BJ (cell line): ENCODE results near the gene DENND1A. TPM values are rescaled to one million over a fixed set of nuclear protein-coding genes. Genes with fewer than 3 reads are reported as not detected.

Experiments
- CTCF ChIA-PET: fragments of 350-600 bp; formaldehyde crosslinking; extraction: SDS; loops from one replicate; lab custom pipeline; 2021; ENCODE audit warnings: antibody characterized with exemption, inconsistent platforms; lab: Yijun Ruan, JAX
- POLR2A ChIA-PET: fragments of 300-600 bp; sonication (Branson Sonifier 250); formaldehyde crosslinking; extraction: SDS; loops from one replicate; lab custom pipeline; 2021; ENCODE audit warnings: antibody characterized with exemption; lab: Charles Lee
- DNase-seq: peaks from one replicate; pipeline ENCODE4 v3.0.0-alpha.2; 2011; ENCODE audit warnings: low read depth
- H3K27me3 ChIP-seq: 2 replicates; pipeline ENCODE4 v1.6.0; 2011; ENCODE audit warnings: low read length; ENCODE audit not compliant: control insufficient read depth, insufficient read depth
- H3K36me3 ChIP-seq: 2 replicates; pipeline ENCODE4 v1.5.1; 2011; ENCODE audit warnings: low read length; ENCODE audit not compliant: control insufficient read depth, insufficient read depth
- H3K4me3 ChIP-seq: 2 replicates; pipeline ENCODE4 v1.5.1; 2011; ENCODE audit warnings: low read depth, mild to moderate bottlenecking, control low read depth, low read length
- CTCF ChIP-seq: IDR thresholded peaks from 2 replicates; pipeline ENCODE4 v1.5.1; 2011; ENCODE audit warnings: low read depth, mild to moderate bottlenecking, control low read depth, inconsistent platforms, low read length, moderate library complexity; ENCODE audit not compliant: insufficient read depth
- polyA plus RNA-seq: library from polyadenylated mRNA; depleted of rRNA; stranded (reverse); fragments of >200 nt; gene quantifications from 2 replicates; pipeline ENCODE4 v1.2.3, GENCODE V29; 2011

Gene DENND1A
- polyA plus RNA-seq, 1 experiment = 24.0 TPM

DNA sequence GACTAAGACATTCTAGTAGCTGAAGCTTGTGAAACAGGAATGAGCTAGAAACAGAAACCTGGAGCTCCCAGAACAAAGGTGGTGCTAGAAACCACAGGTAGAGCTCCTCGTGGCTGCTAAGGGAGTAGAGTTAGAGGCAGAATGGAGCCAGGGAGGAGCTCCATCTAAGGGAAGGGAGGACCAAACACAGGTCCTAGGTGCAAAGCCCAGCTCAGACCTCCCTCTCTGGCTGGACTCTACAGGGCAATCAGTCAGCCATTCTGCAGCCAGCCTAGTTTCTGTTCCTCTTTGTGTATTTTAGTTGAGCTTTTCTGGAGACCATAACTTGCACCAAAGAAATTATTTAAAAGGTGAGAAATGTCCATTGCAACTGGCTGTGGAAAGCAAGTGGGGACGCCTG, 503.5 kb downstream of the DENND1A start:
- DNase-seq = no peak
- Histone ChIP-seq H3K4me3 (no peak overlapping the region), H3K27me3 (no peaks in the 10 kb centered on the region), H3K36me3 (no peaks in the 10 kb centered on the region)
- ChIA-PET POLR2A (no interaction called here), CTCF (interaction anchor here (0.6 kb wide), 1 partner anchor 541 kb away, joined by 3 read pairs; no protein-coding TSS in a partner anchor)
- no peak for TF ChIP-seq CTCF

DNA sequence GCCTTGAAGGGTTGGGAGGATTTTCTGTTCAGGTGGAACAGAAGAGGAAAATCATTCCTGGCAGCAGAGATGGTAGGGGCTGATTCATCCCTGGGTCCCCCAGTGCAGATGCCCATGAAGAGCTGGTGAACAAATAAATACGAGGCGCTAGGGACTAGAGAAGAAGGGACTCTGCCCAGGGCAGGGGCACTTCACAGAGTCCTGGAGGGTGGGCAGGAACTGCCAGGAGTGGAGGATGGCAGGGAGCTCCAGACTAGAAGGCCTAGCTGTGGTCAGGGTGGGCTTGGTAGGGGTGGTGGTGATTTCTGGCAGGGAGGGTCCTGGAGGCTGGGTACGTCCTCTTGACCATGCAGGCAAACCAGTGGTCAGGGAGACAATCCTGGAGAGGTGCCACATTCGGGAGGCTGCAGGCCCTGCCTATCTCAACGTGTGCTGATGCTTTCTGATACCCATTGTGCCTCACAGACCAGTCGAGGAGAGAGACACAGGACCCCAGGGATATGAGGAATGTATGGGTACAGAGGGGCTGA, 504.0 kb downstream of the DENND1A start:
- ChIA-PET CTCF (no interaction called here), POLR2A (no interaction called here)
- Histone ChIP-seq H3K27me3 (no peaks in the 10 kb centered on the region), H3K4me3 (no peak overlapping the region), H3K36me3 (no peaks in the 10 kb centered on the region)
- DNase-seq = no peak
- TF ChIP-seq CTCF = no peak

DNA sequence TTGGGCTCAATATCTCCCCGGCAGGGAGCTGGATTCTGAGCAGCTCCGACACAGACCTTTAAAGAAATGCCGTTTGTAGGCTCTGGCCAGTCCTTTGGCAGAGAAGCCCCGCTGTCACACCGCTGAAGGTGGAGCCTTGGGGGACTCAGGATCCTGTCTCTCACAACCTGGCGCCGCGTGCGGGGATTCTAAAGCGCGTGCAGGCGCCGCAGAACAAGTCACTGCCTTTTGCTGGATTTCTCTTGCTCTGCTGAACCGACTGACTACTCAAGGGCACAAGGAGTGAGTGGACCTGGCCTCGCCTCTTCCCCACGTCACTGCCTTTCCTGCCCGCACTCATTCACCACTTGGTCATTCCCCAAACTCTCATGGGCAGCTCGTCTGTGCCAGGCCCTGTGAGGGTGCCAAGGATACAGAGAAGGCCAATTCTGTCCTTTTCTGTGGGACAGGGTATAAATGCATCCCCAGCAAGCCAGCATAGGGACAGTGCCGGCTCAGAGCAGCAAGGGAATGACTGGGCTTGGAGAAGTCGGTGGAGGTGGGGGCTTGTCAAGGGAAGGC, 504.6 kb downstream of the DENND1A start:
- CTCF ChIA-PET = no interaction called here

DNA sequence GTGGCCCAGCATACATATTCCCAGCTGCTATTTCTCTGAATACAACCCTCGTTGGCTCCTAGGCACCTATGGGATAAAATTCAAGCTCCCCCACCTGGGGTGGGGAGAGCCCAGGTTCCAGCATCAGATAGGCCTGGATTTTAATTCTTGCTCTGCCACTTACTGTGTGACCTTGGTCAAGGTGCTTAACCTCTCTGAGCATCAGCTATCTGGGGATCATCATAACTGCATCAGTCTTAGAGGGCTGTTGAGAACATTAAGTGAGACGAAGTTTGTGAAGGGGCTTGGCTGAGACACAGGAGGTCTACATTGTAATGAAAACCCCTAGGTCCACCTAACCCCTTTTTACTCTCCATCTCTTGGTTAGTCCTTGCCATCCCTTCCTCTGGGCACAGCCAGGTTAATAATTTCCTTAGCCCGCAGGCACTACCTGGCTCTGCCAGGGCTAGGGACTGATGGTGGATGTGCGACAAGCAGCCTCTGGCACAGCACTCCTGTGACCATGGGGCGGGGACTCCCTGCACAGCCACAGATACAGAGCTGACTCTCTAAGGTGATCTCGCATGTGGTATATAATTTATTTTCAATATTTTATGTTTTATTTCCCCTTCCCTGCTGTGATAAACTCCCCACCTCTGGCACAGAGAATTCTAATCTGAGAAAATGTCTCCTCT, 505.2 kb downstream of the DENND1A start:
- H3K36me3 ChIP-seq = no peaks in the 10 kb centered on the region; the same call in 1 of the 2 replicates
- no peak overlapping the region for H3K4me3 ChIP-seq
- H3K27me3 ChIP-seq = no peaks in the 10 kb centered on the region
- no peak for TF ChIP-seq CTCF
- CTCF ChIA-PET = no interaction called here
- POLR2A ChIA-PET = no interaction called here
- DNase-seq = no peak

More for the DNA sequence above, 504.6 kb downstream of the DENND1A start:
- no peak for DNase-seq
- no peaks in the 10 kb centered on the region for H3K27me3 ChIP-seq
- no peaks in the 10 kb centered on the region for H3K36me3 ChIP-seq
- no peak for TF ChIP-seq CTCF
- H3K4me3 ChIP-seq = no peak overlapping the region
- POLR2A ChIA-PET = no interaction called here

DNA sequence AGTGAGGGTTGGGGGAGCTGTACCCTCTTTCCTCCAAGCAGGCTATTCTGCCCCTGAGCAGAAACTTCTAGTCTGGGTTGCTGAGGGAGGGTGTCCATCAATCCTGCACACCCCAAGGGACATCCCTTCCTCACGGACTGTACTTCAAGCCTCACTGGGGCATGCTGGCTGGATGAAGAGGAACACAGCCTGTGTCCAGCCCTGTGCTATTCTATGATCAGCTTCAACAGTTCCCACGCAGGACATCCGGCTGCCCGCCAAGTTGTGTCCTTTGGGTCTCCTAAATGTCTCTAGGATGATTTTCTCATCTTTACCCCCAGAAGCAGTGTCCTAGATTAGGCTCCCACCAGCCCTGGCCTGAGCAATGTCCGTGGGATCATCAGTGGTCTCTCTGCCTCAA, 505.8 kb downstream of the DENND1A start:
- no peaks in the 10 kb centered on the region for H3K27me3 ChIP-seq
- CTCF ChIA-PET = no interaction called here
- TF ChIP-seq CTCF = no peak
- DNase-seq = no peak
- no peak overlapping the region for H3K4me3 ChIP-seq
- H3K36me3 ChIP-seq = no peaks in the 10 kb centered on the region; the same call in 1 of the 2 replicates
- POLR2A ChIA-PET = no interaction called here
